HAP-1 (cell line): ENCODE measurements around the gene KAT7.

ENCODE experiments used
- DNase-seq, 2 experiments: peaks; one replicate each; pipeline ENCODE4 v3.0.0-alpha.2; 2016 to 2020; ENCODE audit warnings: low spot score in 2 of 2
- H3K27me3 ChIP-seq: fragments of 250-450 bp; sonication (Bioruptor Pico); 2 replicates; pipeline ENCODE4 v1.5.1; 2020; ENCODE audit warnings: low read depth, mild to moderate bottlenecking, moderate library complexity
- H3K36me3 ChIP-seq: fragments of 250-450 bp; sonication (Bioruptor Pico); replicated peaks from 2 replicates; pipeline ENCODE4 v1.5.1; 2020; ENCODE audit warnings: mild to moderate bottlenecking
- H3K4me1 ChIP-seq: fragments of 250-450 bp; sonication (Bioruptor Pico); 2 replicates; pipeline ENCODE4 v1.5.1; 2020; ENCODE audit warnings: mild to moderate bottlenecking
- H3K4me3 ChIP-seq: fragments of 250-450 bp; sonication (Bioruptor Pico); 2 replicates; pipeline ENCODE4 v1.5.1; 2020; ENCODE audit warnings: mild to moderate bottlenecking, moderate library complexity
- H3K9me3 ChIP-seq: fragments of 250-450 bp; sonication (Bioruptor Pico); 2 replicates; pipeline ENCODE4 v1.5.1; 2020; ENCODE audit warnings: mild to moderate bottlenecking, moderate library complexity
- in situ Hi-C: fragments of 300-500 bp; cut with MboI; formaldehyde crosslinking; loops from 3 replicates; pipeline ENCODE4 v1.14.3; 2020; ENCODE audit warnings: low sequenced_read_pairs, inconsistent platforms, mixed read lengths

KAT7 gene

GRCh38 chr17:49829026-49829425 lies 40.5 kb downstream of the KAT7 start:
- no peak for DNase-seq
- Histone ChIP-seq H3K4me1 (peaks cover 22% of the 10 kb centered on the region), H3K4me3 (no peak overlapping the region), H3K36me3 (peaks cover 53% of the 10 kb centered on the region), H3K27me3 (no peaks in the 10 kb centered on the region), H3K9me3 (no peaks in the 10 kb centered on the region)
- in situ Hi-C loops, result no loop called here

GRCh38 chr17:49830605-49831004 lies 42.1 kb downstream of the KAT7 start:
- Histone ChIP-seq H3K4me3 (no peak overlapping the region), H3K36me3 (peaks cover 42% of the 10 kb centered on the region), H3K4me1 (peaks cover 13% of the 10 kb centered on the region), H3K9me3 (no peaks in the 10 kb centered on the region), H3K27me3 (no peaks in the 10 kb centered on the region)
- in situ Hi-C loops, result no loop called here
- no peak for DNase-seq

GRCh38 chr17:49832840-49833599 lies 44.5 kb downstream of the KAT7 start:
- in situ Hi-C loops, result no loop called here
- H3K4me1 ChIP-seq, result peaks cover 6% of the 10 kb centered on the region; the same call in 1 of the 2 replicates
- H3K4me3 ChIP-seq, result no peak overlapping the region
- DNase-seq, result no peak
- no peaks in the 10 kb centered on the region for H3K27me3 ChIP-seq
- peaks cover 26% of the 10 kb centered on the region for H3K36me3 ChIP-seq
- H3K9me3 ChIP-seq, result no peaks in the 10 kb centered on the region

GRCh38 chr17:49834118-49834743 lies 45.8 kb downstream of the KAT7 start:
- H3K9me3 ChIP-seq, result no peaks in the 10 kb centered on the region
- peaks cover 17% of the 10 kb centered on the region for H3K36me3 ChIP-seq
- in situ Hi-C loops, result no loop called here
- DNase-seq, result no peak
- H3K4me3 ChIP-seq, result no peak overlapping the region
- H3K4me1 ChIP-seq, result peaks cover 6% of the 10 kb centered on the region; the same call in 1 of the 2 replicates
- H3K27me3 ChIP-seq, result no peaks in the 10 kb centered on the region

- in situ Hi-C loops, result no loop called here
- no peak overlapping the region for H3K4me3 ChIP-seq
- peaks cover 14% of the 10 kb centered on the region; the same call in 1 of the 2 replicates for H3K36me3 ChIP-seq
- no peaks in the 10 kb centered on the region for H3K27me3 ChIP-seq
- H3K4me1 ChIP-seq, result peaks cover 2% of the 10 kb centered on the region; the same call in 1 of the 2 replicates
- DNase-seq, result no peak
- no peaks in the 10 kb centered on the region for H3K9me3 ChIP-seq
Observed at GRCh38 chr17:49835472-49835871, 47.0 kb downstream of the KAT7 start.

- H3K9me3 ChIP-seq, result no peaks in the 10 kb centered on the region
- no peak for DNase-seq
- no peak overlapping the region for H3K4me3 ChIP-seq
- in situ Hi-C loops, result no loop called here
- H3K27me3 ChIP-seq, result no peaks in the 10 kb centered on the region
- no peaks in the 10 kb centered on the region for H3K4me1 ChIP-seq
- H3K36me3 ChIP-seq, result peaks cover 13% of the 10 kb centered on the region; the same call in 1 of the 2 replicates
Observed at GRCh38 chr17:49836111-49837030, 47.9 kb downstream of the KAT7 start.

GRCh38 chr17:49839455-49839854 lies 51.0 kb downstream of the KAT7 start:
- Histone ChIP-seq H3K27me3 (no peaks in the 10 kb centered on the region), H3K4me1 (no peaks in the 10 kb centered on the region), H3K4me3 (no peak overlapping the region), H3K36me3 (no peaks in the 10 kb centered on the region), H3K9me3 (no peaks in the 10 kb centered on the region)
- in situ Hi-C loops, result no loop called here
- DNase-seq, result no peak

- Histone ChIP-seq H3K4me1 (no peaks in the 10 kb centered on the region), H3K4me3 (no peak overlapping the region), H3K27me3 (no peaks in the 10 kb centered on the region), H3K36me3 (no peaks in the 10 kb centered on the region), H3K9me3 (no peaks in the 10 kb centered on the region)
- in situ Hi-C loops, result loop anchor here (10.0 kb wide), 1 partner anchor 137 kb away; the partner anchor contains the start of gene SLC35B1
- DNase-seq, result no peak
Observed at GRCh38 chr17:49841548-49841947, 53.1 kb downstream of the KAT7 start.

- Histone ChIP-seq H3K36me3 (no peaks in the 10 kb centered on the region), H3K4me3 (no peak overlapping the region), H3K9me3 (no peaks in the 10 kb centered on the region), H3K4me1 (no peaks in the 10 kb centered on the region), H3K27me3 (no peaks in the 10 kb centered on the region)
- DNase-seq, result no peak
- in situ Hi-C loops, result loop anchor here (10.0 kb wide), 1 partner anchor 138 kb away; the partner anchor contains the start of gene SLC35B1
Observed at GRCh38 chr17:49842371-49842770, 53.9 kb downstream of the KAT7 start.

- Histone ChIP-seq H3K9me3 (no peaks in the 10 kb centered on the region), H3K36me3 (no peaks in the 10 kb centered on the region), H3K27me3 (no peaks in the 10 kb centered on the region), H3K4me1 (no peaks in the 10 kb centered on the region), H3K4me3 (no peak overlapping the region)
- in situ Hi-C loops, result loop anchor here (10.0 kb wide), 1 partner anchor 138 kb away; the partner anchor contains the start of gene SLC35B1
- no peak for DNase-seq
Observed at GRCh38 chr17:49842846-49843245, 54.4 kb downstream of the KAT7 start.

GRCh38 chr17:49843774-49844350 lies 55.4 kb downstream of the KAT7 start:
- DNase-seq, result peak; percentile 11 to 81
- no peaks in the 10 kb centered on the region for H3K36me3 ChIP-seq
- in situ Hi-C loops, result loop anchor here (10.0 kb wide), 1 partner anchor 139 kb away; the partner anchor contains the start of gene SLC35B1
- H3K4me3 ChIP-seq, result no peak overlapping the region
- H3K9me3 ChIP-seq, result no peaks in the 10 kb centered on the region
- H3K27me3 ChIP-seq, result no peaks in the 10 kb centered on the region
- H3K4me1 ChIP-seq, result no peaks in the 10 kb centered on the region

GRCh38 chr17:49845321-49845720 lies 56.8 kb downstream of the KAT7 start:
- no peaks in the 10 kb centered on the region for H3K9me3 ChIP-seq
- in situ Hi-C loops, result loop anchor here (10.0 kb wide), 1 partner anchor 141 kb away; the partner anchor contains the start of gene SLC35B1
- no peak overlapping the region for H3K4me3 ChIP-seq
- no peaks in the 10 kb centered on the region for H3K27me3 ChIP-seq
- DNase-seq, result no peak
- H3K4me1 ChIP-seq, result no peaks in the 10 kb centered on the region
- no peaks in the 10 kb centered on the region for H3K36me3 ChIP-seq
